K562 (cell line): ENCODE measurements around the gene ZNF23. TPM values are rescaled to one million over a fixed set of nuclear protein-coding genes. Genes with fewer than 3 reads are reported as not detected.

ENCODE experiments used
- BCLAF1 ChIP-seq, 2 experiments: fragments of 450-650 bp in 1 of 2; IDR thresholded peaks; 2 replicates each; pipeline ENCODE4 v1.6.1; 2011 to 2017; ENCODE audit warnings: low read depth in 2 of 2, antibody characterized with exemption in 1 of 2, borderline replicate concordance in 1 of 2, low read length in 1 of 2, mild to moderate bottlenecking in 1 of 2, mixed read lengths in 1 of 2; ENCODE audit not compliant: control insufficient read depth in 1 of 2
- FOXJ2 ChIP-seq: fragments of 200-800 bp; sonication (Bioruptor generic); IDR thresholded peaks from 2 replicates; pipeline ENCODE4 v1.6.1; 2016; ENCODE audit warnings: missing genetic modification characterization, missing compliant biosample characterization
- HDAC1 ChIP-seq, 2 experiments: fragments of 450-650 bp; IDR thresholded peaks; 2 replicates each; pipeline ENCODE4 v1.6.1; 2016 to 2017; ENCODE audit warnings: inconsistent platforms in 1 of 2, mild to moderate bottlenecking in 1 of 2, moderate library complexity in 1 of 2
- HDAC8 ChIP-seq: fragments of 450-650 bp; IDR thresholded peaks from 2 replicates; pipeline ENCODE4 v1.6.1; 2016; ENCODE audit warnings: mild to moderate bottlenecking, missing genetic modification characterization, moderate library complexity, missing compliant biosample characterization
- MAFK ChIP-seq: IDR thresholded peaks from 2 replicates; pipeline ENCODE4 v1.6.1; 2011; ENCODE audit warnings: low read length, improper control_type of control experiment
- NR0B1 ChIP-seq: fragments of 450-650 bp; IDR thresholded peaks from one replicate; pipeline ENCODE4 v1.6.1; 2018; ENCODE audit warnings: mild to moderate bottlenecking, moderate library complexity; ENCODE audit not compliant: partially characterized antibody
- ZNF764 ChIP-seq: fragments of 250-450 bp; sonication (Bioruptor Pico); IDR thresholded peaks from 2 replicates; pipeline ENCODE4 v1.4.0; 2020; ENCODE audit warnings: low read depth, mild to moderate bottlenecking, moderate library complexity
- polyA plus RNA-seq, 8 experiments: library from polyadenylated mRNA; depleted of rRNA in 4 of 8; stranded (reverse) in 5 of 8; unstranded in 3 of 8; fragments of >200 nt; fragmentation: Nextera tagmentation in 2 of 8; fragmentation: Illumina TruSeq in 1 of 8; extraction: Ambion mirVana in 2 of 8; extraction: Trizol in 1 of 8; gene quantifications; 2 replicates each; pipeline versions ENCODE4 v1.2.1 to v1.2.3, GENCODE V29; 2011 to 2014; ENCODE audit warnings: inconsistent platforms in 1 of 8, missing spikeins in 1 of 8
- total RNA-seq, 7 experiments: library from RNA; depleted of rRNA in 6 of 7; stranded (reverse); fragments of >200 nt in 6 of 7; fragmentation: Illumina TruSeq in 2 of 7; extraction: Trizol in 2 of 7; gene quantifications; 2 replicates each; pipeline versions ENCODE4 v1.2.1 to v1.2.3, GENCODE V29; 2011 to 2021; ENCODE audit warnings: low replicate concordance in 1 of 7
- TF ChIP-seq, protein P1 (sequence below): sonication (generic); formaldehyde crosslinking; IDR thresholded peaks from 2 replicates; pipeline ENCODE4 v1.5.0; 2020; ENCODE audit warnings: missing genetic modification reagents

Gene ZNF23
- total and polyA plus RNA-seq, 9 of the 15 experiments (the other 6 are each of a cell fraction or from before 2014, with no cell fraction given) = 4.7 to 13.4 (median 11.2) TPM

GRCh38 chr16:71473891-71474290, 11.8 kb upstream of the ZNF23 start (continued):
- TF ChIP-seq, protein P1, sequence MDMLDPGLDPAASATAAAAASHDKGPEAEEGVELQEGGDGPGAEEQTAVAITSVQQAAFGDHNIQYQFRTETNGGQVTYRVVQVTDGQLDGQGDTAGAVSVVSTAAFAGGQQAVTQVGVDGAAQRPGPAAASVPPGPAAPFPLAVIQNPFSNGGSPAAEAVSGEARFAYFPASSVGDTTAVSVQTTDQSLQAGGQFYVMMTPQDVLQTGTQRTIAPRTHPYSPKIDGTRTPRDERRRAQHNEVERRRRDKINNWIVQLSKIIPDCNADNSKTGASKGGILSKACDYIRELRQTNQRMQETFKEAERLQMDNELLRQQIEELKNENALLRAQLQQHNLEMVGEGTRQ (CRISPR knock-in tag) = no peak
- TF ChIP-seq FOXJ2 (tag) = no peak
- TF ChIP-seq NR0B1 = no peak
- TF ChIP-seq HDAC8 (tag) = no peak
- no peak for TF ChIP-seq HDAC1 (IDR thresholded peaks at IDR 0.05)
- no peak for TF ChIP-seq ZNF764
- no peak for TF ChIP-seq MAFK
- no peak for TF ChIP-seq BCLAF1 (IDR thresholded peaks at IDR 0.05; ENCODE audit: borderline replicate concordance in 1 of 2, control insufficient read depth in 1 of 2, low read depth in 2 of 2, low read length in 1 of 2)
